Measurements from ENCODE around the gene ARHGEF12.

Gene ARHGEF12

DNA sequence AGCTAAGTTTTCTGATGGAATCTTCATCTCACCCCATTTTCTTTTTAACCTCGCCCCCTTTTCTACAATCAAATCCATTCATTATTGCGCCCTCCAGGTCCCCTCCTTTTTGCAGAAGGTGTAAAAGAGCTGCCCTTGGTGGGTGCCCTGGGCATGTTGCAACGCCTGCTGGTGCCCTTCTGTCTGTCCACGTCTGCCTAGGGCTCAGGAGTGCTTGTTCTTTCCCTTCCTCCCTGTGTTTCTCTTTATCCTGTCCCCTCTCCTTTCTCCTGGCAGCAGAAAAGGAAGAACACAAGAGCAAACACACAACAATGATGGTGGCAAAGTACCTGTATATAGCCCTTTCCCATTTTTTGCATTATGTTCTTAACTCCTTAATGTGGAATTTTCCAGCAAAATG is 17.3 kb upstream of the ARHGEF12 start:
- no peak for DNase-seq

DNA sequence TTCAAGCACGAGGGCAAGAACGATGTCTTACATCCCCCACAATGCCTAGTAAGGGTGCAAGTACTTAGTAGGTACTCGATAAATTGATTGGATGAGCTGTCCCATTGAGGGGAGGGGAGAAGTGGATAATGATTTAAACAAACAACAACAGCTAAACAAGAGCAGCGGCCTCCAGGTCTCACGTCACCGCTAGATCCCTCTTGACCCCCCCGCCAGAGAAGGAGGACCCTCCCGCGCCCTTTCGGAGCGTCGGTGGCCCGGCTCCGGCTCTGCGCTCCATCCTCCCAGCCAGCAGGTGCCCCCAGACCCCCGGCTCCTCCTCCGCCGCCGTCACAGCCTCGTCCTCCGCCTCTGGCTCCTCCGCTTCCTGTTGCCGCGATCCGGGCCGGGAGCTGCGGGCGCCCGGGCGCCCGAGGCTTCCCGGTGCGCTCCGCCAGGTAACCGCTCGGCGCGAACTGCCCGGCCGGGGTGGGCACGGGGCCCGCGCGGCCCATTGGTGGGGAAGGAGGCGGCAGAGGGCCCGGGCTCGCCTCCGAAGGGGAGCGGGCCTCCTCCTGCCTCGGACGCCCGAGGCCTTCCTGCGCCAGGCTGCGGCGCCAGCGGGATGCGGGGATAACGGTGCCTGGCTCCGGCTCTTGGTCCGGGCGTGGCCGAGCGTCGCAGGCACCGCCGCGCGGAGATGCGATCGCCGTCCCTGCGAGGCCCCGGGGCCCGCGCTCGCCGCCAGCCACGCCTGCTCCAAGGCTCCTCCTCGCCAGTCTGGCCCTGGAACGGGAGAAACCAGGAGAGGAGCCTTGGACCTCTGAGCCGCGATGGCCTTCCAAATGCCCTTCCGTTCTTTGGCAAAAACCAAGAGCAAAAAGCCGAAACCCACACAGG is 11.0 kb upstream of the ARHGEF12 start, which contains the start of gene TLCD5:
Gene TLCD5, plus strand, starts transcription at position 368 of the 879 bp plus-strand sequence. CDS start 2,143 bp downstream, outside the sequence.
- DNase-seq: no peak

DNA sequence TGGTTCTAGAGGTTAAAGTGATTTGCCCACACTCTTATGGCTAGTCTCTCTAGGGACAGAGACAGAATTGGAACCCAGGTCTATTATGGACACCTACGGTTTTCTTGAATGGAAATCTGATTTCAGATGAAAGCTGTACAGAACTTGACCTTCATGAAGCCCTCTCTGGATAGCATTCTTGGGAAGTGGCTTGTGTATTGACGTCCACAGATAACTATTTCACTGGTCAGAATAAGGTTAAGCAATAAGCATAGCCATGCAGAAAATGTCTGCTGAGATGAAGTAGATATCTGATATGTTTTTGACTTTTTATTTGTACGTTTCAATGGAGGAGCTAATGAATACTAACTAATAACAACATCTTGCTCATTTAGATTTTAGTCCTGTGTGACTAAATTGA is 10.0 kb upstream of the ARHGEF12 start:
- DNase-seq: no peak

DNA sequence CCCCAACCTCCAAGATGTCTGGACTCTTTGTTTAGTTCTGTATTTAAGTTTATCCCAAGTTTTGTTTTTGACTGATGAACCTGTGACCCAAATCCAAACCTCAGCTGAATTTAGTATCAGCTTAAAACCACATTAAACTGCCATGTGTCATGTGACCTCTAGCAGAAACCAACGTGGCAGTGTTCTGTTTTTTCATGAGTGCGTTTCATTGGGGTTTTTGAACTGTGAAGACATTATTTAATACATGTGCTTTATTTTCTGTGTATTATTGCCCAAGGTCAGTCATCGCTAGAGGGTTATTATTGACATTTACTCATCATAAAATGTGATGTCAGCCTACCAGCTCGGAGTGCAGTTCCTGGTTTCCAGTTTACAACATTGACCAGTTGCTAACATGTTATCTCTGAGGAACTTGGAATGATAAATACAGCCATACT is 9.3 kb upstream of the ARHGEF12 start:
- DNase-seq: no peak

DNA sequence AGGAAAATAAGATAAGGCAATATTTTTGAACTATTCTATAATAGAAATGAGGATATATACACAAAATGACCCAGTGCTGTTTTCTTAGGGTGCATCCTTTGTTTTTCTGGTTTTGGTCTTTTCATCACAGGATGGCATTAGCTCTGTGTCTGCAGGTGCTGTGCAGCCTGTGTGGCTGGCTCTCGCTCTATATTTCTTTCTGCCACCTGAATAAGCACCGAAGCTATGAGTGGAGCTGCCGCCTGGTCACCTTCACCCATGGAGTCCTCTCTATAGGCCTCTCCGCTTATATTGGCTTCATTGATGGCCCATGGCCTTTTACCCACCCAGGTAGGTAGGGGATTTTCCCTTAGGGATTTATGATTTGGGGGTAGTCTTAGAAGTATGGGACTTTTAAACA is 8.9 kb upstream of the ARHGEF12 start:
- no peak for DNase-seq

DNA sequence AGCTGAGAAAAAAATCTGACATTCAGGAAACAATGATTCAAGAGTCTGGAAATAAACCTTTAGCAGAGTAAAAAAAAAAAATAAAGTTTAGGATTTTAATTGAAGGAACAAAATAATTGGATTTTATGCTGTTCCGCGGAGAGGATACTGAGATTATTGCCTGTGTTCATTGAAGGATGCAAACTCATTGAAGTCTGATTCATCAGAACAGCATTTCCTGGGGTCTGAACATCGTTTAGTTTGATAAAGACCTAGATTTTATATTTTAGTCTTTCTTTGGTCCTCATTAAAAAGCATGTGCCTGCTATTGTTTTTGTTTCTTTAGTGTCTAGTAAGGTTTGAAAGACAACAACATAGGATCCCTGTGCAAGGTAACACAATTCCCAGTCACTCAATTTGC is 6.7 kb upstream of the ARHGEF12 start:
- DNase-seq: no peak

DNA sequence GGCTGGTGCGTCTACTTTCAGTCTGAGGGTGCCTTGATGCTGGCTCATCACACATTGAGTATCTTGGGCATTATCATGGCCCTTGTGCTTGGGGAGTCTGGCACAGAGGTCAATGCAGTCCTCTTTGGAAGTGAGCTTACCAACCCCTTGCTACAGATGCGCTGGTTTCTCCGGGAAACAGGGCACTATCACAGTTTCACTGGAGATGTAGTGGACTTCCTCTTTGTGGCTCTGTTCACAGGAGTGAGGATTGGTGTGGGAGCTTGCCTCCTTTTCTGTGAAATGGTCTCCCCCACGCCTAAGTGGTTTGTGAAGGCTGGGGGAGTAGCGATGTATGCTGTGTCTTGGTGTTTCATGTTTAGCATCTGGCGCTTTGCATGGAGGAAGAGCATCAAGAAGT is 6.2 kb upstream of the ARHGEF12 start:
- no peak for DNase-seq

DNA sequence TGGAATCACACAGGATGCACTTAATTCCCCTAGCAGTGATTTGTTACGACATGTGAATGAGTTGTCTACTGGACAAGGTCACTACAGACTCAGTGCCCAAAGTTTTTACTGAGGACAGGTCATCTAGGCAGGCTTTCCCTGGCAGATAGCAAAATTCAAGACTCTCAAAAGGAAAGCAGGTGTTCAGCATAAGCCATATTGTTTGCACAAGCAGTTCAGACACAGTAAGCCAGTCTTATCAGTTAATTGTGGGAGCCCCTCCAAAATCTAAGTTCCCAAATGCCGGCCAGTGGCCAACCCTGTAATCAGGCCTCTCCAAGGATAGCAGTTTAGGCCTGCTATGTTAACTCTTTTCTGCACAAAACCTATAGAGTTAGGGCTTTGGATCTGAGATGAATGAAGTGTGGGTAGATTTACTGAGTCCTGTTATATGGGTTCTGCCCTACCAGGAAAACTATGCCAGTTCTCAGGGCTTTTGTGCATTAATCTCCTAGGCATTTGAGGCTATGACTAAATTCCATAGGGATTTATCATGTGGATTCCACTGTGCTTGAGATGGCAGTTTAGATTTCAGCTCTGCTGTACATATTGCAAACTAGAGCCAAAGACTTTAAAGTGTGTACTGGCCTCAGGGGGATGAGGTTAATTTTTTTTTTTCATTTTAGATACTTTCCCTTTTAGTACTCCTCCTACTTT is 4.8 kb upstream of the ARHGEF12 start:
- no peak for DNase-seq

- DNase-seq: no peak
Measured at GRCh38 chr11:120332822-120333716, 3.1 kb upstream of the ARHGEF12 start.

DNA sequence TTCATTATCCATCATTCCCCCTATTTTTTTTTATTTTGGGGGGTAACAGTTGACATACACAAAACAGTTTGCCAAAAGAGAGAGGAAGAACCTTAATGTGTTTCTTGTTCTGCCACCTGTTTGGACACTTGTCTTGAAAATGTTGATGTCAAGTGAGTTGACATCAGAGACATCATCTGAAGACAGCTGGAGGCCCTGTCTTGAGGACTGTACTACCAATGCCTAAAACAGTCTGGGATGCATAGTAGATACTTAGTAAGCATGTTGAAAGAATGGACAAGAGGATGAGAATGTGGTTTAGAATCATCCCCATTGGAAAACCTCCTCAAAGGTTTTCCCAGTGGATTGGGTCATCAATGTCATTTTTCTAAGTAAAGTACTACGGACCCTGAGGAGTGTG is 2.4 kb upstream of the ARHGEF12 start:
- no peak for DNase-seq

GRCh38 chr11:120334332-120334731 is 1.9 kb upstream of the ARHGEF12 start:
- no peak for DNase-seq

DNA sequence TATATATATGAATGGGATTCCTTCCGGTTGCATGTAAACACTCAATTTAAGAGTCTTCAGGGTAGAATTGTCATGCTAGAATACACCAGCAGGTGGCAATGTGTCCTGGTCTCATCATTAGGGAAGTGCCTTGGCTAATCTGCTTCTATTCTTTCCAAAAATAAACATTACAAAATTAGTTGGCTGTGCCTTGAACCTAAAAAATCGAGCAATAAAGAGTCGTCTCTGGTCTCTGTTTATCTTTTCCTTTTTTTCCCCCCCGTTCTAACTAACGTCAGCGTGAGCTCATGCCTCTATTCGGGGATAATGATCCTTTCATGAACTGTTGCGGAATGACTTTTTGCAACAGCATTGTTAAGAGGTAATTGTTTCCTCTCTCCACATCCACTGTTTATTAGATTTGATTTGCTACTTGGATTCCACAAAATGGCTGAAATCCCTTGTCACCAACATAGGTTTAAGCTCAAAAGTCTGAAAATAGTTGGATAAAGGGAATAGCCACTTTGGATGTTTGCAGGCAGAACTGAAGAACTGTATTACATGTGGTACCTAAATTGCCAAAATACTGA is 1.2 kb upstream of the ARHGEF12 start:
- peak; percentile 31 for DNase-seq

- DNase-seq: no peak
Measured at GRCh38 chr11:120335556-120335907, 681 bp upstream of the ARHGEF12 start.

GRCh38 chr11:120336641-120337354 is 585 bp downstream of the ARHGEF12 start:
- DNase-seq: no peak

DNA sequence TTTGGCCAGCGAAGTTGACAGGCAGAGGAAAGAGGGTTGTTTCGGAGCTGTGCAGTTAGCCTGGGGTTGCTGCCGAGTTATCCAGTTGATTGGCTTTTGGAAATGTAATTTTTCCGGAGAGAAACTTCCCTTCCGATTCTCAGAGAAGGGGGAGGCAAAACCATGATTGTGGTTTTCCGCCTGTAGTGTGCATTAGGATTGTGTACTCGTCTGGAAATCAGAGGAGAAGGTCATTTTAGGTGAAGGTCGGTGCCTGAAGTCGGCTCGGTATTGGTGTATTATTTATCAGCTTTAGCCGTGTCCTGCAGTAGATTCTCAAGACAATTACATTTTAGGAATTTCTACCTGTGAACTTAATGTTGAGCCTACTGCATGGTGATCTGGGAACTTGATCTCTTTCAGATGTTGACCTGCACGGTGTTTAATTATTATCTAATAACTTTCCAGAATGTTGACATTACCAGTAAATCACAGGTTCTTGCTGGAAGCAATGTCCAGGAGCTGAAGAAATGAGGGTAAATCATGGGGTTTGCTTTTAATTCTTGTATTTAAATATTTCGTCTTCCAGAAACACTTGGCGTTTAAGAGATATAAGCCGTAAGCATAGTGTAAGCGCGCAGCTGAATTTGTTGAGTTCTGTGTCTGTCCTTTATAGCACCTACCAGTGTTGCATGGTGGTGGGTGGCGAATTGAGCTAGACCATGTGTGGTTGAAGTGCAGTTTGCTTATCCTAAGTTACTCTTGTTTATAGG is 1.3 kb downstream of the ARHGEF12 start:
- no peak for DNase-seq

- DNase-seq: no peak
Measured at GRCh38 chr11:120338107-120338933, 2.1 kb downstream of the ARHGEF12 start.

DNA sequence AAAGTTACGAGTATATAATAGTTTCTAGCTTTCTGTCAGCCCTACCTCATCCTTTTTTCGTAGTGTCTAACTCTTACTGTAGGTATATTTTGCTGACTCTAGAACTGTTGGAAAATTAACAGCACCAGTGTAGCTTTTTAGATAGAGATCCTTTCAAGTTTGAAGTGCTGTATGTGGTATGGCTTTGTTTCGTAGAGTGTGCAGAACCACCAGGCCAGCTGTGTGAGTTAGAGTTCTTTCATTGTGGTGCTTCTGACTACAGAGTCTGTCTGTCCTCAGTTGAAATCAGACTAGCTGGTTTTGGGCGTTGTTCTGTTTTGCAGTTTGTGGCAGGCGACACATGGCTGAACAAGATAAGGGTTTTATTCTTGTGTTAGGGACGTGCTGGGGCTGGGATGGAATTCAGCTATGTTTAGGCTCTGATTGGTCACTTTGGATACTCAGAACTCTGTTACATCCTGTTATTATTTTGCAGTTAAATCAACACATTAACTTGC is 3.2 kb downstream of the ARHGEF12 start:
- no peak for DNase-seq

DNA sequence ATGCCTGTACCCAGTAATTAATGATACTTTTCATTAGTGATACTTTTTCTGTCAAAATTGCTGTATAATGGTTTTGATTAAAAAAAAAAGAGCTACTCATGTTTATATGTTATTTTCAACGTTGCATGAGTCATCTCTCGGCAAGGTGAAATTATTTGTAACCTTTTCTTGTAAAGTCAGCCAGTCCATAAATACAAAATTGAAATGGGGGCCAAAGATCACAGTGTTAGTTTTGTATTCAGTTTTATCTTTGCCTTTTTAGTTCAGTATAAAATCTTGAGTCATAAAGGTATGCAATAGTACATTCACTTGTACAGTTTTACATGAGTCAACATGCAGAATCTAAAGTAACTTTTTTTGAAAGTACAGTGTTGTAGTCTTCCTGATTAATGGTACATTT is 4.3 kb downstream of the ARHGEF12 start:
- DNase-seq: no peak

GRCh38 chr11:120342226-120342625 is 6.0 kb downstream of the ARHGEF12 start:
- DNase-seq: no peak

- no peak for DNase-seq
Measured at GRCh38 chr11:120342678-120343077, 6.5 kb downstream of the ARHGEF12 start.

Measured in effector CD8-positive, alpha-beta T cell (primary cell).